Smooth muscle cell (in vitro differentiated cells): ENCODE results near the gene BRI3. TPM values are rescaled to one million over a fixed set of nuclear protein-coding genes. Genes with fewer than 3 reads are reported as not detected.

ENCODE experiments used
- DNase-seq: peaks from one replicate; lab custom pipeline; 2025; ENCODE audit not compliant: unreplicated experiment; lab: John Stamatoyannopoulos, UW
- H2AFZ ChIP-seq: fragments of 200-600 bp; sonication (generic); 2 replicates; pipeline ENCODE4 v1.6.0; 2016; ENCODE audit warnings: antibody characterized with exemption, low read depth, mild to moderate bottlenecking
- H3F3A ChIP-seq: fragments of 200-600 bp; sonication (generic); 2 replicates; pipeline ENCODE4 v1.6.0; 2017; ENCODE audit warnings: antibody characterized with exemption, low read depth
- H3K27ac ChIP-seq: fragments of 200-600 bp; sonication (generic); 2 replicates; pipeline ENCODE4 v1.5.1; 2016; ENCODE audit warnings: low read depth, mild to moderate bottlenecking
- H3K27me3 ChIP-seq: fragments of 200-600 bp; sonication (generic); 2 replicates; pipeline ENCODE4 v1.6.1; 2016; ENCODE audit warnings: low read depth, mild to moderate bottlenecking
- H3K36me3 ChIP-seq: fragments of 200-600 bp; sonication (generic); 2 replicates; pipeline ENCODE4 v1.5.1; 2016; ENCODE audit warnings: low read depth
- H3K4me1 ChIP-seq: fragments of 200-600 bp; sonication (generic); 2 replicates; pipeline ENCODE4 v1.5.1; 2016; ENCODE audit warnings: low read depth
- H3K4me2 ChIP-seq: fragments of 200-600 bp; sonication (generic); 2 replicates; pipeline ENCODE4 v1.6.0; 2016; ENCODE audit warnings: mild to moderate bottlenecking
- H3K4me3 ChIP-seq: fragments of 200-600 bp; sonication (generic); 2 replicates; pipeline ENCODE4 v1.5.1; 2016; ENCODE audit warnings: mild to moderate bottlenecking
- H3K79me2 ChIP-seq: fragments of 200-600 bp; sonication (generic); 2 replicates; pipeline ENCODE4 v1.6.0; 2016; ENCODE audit warnings: low read depth, mild to moderate bottlenecking
- H3K9ac ChIP-seq: fragments of 200-600 bp; sonication (generic); 2 replicates; pipeline ENCODE4 v1.6.0; 2016; ENCODE audit warnings: low read depth
- H3K9me3 ChIP-seq: fragments of 200-600 bp; sonication (generic); replicated peaks from 2 replicates; pipeline ENCODE4 v1.5.1; 2016; ENCODE audit warnings: low read depth
- H4K20me1 ChIP-seq: fragments of 200-600 bp; sonication (generic); 2 replicates; pipeline ENCODE4 v1.6.0; 2016; ENCODE audit warnings: low read depth
- WGBS: methylation state at CpG from one replicate; pipeline ENCODE4 v1.1.7; 2016; ENCODE audit warnings: low lambda C conversion rate; 5-methylcytosine and 5-hydroxymethylcytosine counted together
- polyA plus RNA-seq: library from polyadenylated mRNA; unstranded; fragments of >200 nt; fragmentation: Nextera tagmentation; extraction: Ambion mirVana; gene quantifications from 2 replicates; pipeline ENCODE4 v1.2.1, GENCODE V29; 2016
- total RNA-seq: library from RNA; depleted of rRNA; stranded (reverse); fragments of >200 nt; gene quantifications from 2 replicates; pipeline ENCODE4 v1.2.3, GENCODE V29; 2014
- TF ChIP-seq, protein P1 (sequence below): fragments of 200-600 bp; sonication (generic); IDR thresholded peaks from 2 replicates; pipeline ENCODE4 v1.5.1; 2017; ENCODE audit warnings: borderline replicate concordance, mild to moderate bottlenecking, antibody characterized with exemption; ENCODE audit not compliant: insufficient read depth, poor library complexity, severe bottlenecking

Gene BRI3
- total and polyA plus RNA-seq, 2 experiments from 2014 or later = 70.1 to 83.0 TPM

DNA sequence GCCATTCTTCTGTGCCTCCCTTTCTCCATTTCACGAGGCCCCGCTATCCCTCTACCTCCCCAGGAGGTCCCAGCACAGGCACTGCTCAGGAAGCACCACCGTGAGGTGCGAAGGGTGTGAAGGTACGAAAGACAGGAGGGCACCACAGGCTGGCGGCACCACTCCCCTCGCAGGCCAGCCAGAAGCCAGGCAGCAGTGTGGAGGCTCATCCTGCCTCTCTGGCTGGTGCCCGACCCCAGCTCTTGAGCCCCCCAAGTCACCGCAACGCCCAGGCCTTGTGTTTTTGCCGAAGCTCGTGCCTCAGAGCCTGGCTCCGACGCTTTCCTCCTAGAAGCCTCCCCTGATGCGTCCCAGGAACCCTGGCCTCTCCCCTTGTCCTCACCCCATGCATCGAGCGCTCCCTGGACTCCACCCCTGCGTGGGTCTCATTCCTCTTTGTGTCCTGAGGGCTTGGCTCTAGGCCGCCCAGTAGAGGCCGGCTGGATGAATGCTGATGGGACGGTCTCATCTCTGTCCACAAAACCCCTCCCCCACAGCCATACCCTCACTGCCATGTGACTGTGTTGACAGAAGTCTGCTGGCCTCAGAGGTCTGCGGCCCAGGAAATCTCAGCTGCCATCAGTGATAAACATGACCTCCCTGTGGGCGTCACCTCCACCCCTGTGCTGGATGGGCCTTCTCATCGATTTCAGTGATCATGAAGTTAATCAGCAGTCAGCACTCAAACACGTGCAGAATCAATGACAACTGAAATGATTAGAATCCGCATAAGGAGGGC lies 19.3 kb downstream of the BRI3 start:
- Histone ChIP-seq H3K9me3 (no peaks in the 10 kb centered on the region), H3F3A (peaks cover 8% of the 10 kb centered on the region), H2AFZ (no peak overlapping the region), H4K20me1 (peaks cover 83% of the 10 kb centered on the region), H3K4me1 (peaks cover 12% of the 10 kb centered on the region), H3K9ac (no peak overlapping the region), H3K27ac (no peak overlapping the region), H3K36me3 (no peaks in the 10 kb centered on the region), H3K4me3 (no peak overlapping the region), H3K4me2 (no peak overlapping the region), H3K27me3 (no peaks in the 10 kb centered on the region), H3K79me2 (no peaks in the 10 kb centered on the region)
- WGBS = 75% methylated on average over 26 of the region's 26 CpGs
- TF ChIP-seq, protein P1, sequence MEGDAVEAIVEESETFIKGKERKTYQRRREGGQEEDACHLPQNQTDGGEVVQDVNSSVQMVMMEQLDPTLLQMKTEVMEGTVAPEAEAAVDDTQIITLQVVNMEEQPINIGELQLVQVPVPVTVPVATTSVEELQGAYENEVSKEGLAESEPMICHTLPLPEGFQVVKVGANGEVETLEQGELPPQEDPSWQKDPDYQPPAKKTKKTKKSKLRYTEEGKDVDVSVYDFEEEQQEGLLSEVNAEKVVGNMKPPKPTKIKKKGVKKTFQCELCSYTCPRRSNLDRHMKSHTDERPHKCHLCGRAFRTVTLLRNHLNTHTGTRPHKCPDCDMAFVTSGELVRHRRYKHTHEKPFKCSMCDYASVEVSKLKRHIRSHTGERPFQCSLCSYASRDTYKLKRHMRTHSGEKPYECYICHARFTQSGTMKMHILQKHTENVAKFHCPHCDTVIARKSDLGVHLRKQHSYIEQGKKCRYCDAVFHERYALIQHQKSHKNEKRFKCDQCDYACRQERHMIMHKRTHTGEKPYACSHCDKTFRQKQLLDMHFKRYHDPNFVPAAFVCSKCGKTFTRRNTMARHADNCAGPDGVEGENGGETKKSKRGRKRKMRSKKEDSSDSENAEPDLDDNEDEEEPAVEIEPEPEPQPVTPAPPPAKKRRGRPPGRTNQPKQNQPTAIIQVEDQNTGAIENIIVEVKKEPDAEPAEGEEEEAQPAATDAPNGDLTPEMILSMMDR = no peak
- no peak for DNase-seq

DNA sequence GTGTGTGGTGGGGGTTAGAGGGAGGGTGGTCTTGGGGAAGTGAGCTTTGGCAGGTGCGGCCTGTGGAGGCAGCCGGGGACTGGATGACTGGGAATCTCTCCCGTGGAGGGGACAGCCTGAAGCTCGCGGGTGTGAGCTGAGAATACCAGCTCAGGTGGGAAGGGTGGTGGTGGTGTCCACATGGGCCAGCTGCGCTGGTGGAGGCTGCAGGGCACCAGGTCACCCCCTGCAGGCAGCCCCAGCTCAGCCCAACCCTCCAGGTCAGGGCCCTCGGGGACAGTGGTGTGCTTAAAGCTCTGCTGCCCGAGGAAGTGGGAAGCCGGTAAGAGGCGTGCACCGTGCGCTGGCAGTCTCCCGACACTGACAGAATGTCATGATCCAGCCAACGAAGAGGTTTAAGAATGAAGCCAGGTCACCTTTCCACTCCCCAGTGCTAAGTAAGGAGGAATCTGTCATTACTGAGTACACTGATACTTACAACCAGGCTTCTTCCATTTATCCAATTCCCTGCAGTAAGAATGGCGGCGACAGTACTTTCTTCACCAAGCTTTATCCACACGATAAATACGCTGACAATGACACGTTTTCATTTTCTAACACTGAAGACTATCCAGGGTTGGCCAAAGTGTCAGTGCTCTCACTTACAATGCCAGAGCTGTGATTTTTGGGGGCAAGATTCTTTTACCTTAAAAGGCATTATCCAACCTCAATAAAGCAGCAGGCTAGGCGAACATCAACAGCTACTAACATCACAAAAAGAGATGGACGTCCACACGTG lies 20.4 kb downstream of the BRI3 start:
- H3K36me3 ChIP-seq = no peaks in the 10 kb centered on the region
- H3K27me3 ChIP-seq = no peaks in the 10 kb centered on the region
- H3K79me2 ChIP-seq = no peaks in the 10 kb centered on the region
- no peak overlapping the region for H3K27ac ChIP-seq
- peaks cover 8% of the 10 kb centered on the region for H3F3A ChIP-seq
- no peak for DNase-seq
- 94% methylated on average over 20 of the region's 22 CpGs for whole genome bisulfite sequencing
- no peak overlapping the region for H3K9ac ChIP-seq
- H2AFZ ChIP-seq = no peak overlapping the region
- no peak overlapping the region for H3K4me2 ChIP-seq
- TF ChIP-seq, protein P1 = no peak
- H3K4me3 ChIP-seq = no peak overlapping the region
- no peaks in the 10 kb centered on the region for H3K9me3 ChIP-seq
- peaks cover 78% of the 10 kb centered on the region for H4K20me1 ChIP-seq
- peaks cover 12% of the 10 kb centered on the region for H3K4me1 ChIP-seq

DNA sequence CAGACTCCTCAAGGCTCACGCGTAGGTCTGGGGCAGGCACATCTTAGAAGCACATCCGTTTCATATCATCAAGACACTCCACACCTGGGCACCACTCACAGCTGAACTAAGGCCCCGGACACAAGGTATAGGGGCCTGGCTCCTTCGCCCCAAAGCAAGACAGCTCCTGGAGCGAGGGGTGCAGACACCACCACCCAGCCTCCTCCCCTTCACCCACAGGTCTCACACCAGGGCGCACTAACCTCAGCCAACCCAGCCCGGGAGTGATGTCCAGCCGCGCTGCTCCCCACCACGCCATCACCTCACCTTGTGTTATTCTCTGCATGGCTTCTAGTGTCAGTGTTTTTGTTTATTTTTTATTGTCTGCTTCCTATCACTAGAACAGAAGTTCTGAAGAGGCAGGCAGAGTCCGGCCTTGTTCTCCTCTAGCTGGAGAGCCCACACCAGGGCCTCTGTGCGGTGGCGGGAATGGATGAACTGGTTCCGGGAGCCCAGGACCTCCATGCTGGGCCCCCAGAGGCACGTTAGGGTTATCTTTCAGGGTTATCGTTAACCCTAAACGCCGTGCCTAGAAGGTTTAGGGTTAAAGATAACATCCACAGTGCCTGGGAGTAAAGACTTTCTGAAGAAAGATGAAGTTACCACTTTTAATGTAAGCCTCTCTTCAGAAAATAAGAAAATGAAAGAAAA lies 21.8 kb downstream of the BRI3 start:
- Histone ChIP-seq H3K9ac (no peak overlapping the region), H3F3A (peaks cover 3% of the 10 kb centered on the region), H3K4me2 (peak overlapping the region; percentile 53), H2AFZ (no peak overlapping the region), H3K27ac (peak overlapping the region; percentile 26), H3K4me1 (peaks cover 12% of the 10 kb centered on the region), H4K20me1 (peaks cover 64% of the 10 kb centered on the region), H3K36me3 (no peaks in the 10 kb centered on the region), H3K4me3 (no peak overlapping the region), H3K27me3 (no peaks in the 10 kb centered on the region), H3K79me2 (no peaks in the 10 kb centered on the region), H3K9me3 (no peaks in the 10 kb centered on the region)
- TF ChIP-seq, protein P1 = no peak
- no peak for DNase-seq
- 58% methylated on average over 19 of the region's 19 CpGs for WGBS
